Left ventricle myocardium inferior (tissue), 1 donor: Measurements from ENCODE around the gene SMCHD1. TPM values are rescaled to one million over a fixed set of nuclear protein-coding genes. Genes with fewer than 3 reads are reported as not detected.
A peak's percentile ranks its signal among the peaks of the same experiment; 100 is the strongest.
"Not testable (repeated sequence)": the region's sequence is repeated elsewhere in the genome, so short reads cannot be mapped to it uniquely, and the experiment has no call there.

Experiments
- DNase-seq: peaks from one replicate; pipeline ENCODE4 v3.0.0-alpha.2; 2020
- H3K27ac ChIP-seq: fragments of 200-600 bp; replicated peaks from 2 replicates; pipeline ENCODE4 v1.8.0; 2021
- H3K27me3 ChIP-seq: fragments of 200-600 bp; 2 replicates; pipeline ENCODE4 v1.8.0; 2021; ENCODE audit warnings: low read depth
- H3K36me3 ChIP-seq: fragments of 200-600 bp; 2 replicates; pipeline ENCODE4 v1.8.0; 2021
- H3K4me1 ChIP-seq: fragments of 200-600 bp; 2 replicates; pipeline ENCODE4 v1.8.0; 2021
- H3K4me3 ChIP-seq: fragments of 200-600 bp; 2 replicates; pipeline ENCODE4 v1.8.0; 2021; ENCODE audit warnings: mild to moderate bottlenecking, moderate library complexity
- H3K9me3 ChIP-seq: fragments of 200-600 bp; replicated peaks from 2 replicates; pipeline ENCODE4 v1.8.0; 2021
- CTCF ChIP-seq: fragments of 200-600 bp; IDR thresholded peaks from 2 replicates; pipeline ENCODE4 v1.8.0; 2021; ENCODE audit warnings: antibody characterized with exemption, mild to moderate bottlenecking, borderline replicate concordance
- intact Hi-C: fragments of 100-400 bp; cut with micrococcal nuclease; formaldehyde crosslinking; loops from one replicate; pipeline ENCODE4 v1.11.0; 2022
- total RNA-seq: library from RNA; stranded (reverse); fragmentation: NEBNext Ultra II Directional; extraction: Animal tissue kit (Norgen Biotek cat#: 25700); gene quantifications from one replicate; pipeline ENCODE4 v1.2.1, GENCODE V29; 2021
- donor health status: DM: no; HTN: yes; CAD: no; lungs with severe emphysema.

Gene SMCHD1
- total RNA-seq, 1 donor from 2014 or later = 26.6 TPM

- peak overlapping the region; percentile 75 for H3K4me3 ChIP-seq
- H3K36me3 ChIP-seq = no peaks in the 10 kb centered on the region
- TF ChIP-seq CTCF = peak; percentile 36
- peaks cover 26% of the 10 kb centered on the region for H3K4me1 ChIP-seq
- peaks cover 70% of the 10 kb centered on the region for H3K27me3 ChIP-seq
- no peaks in the 10 kb centered on the region for H3K9me3 ChIP-seq
- DNase-seq = peak; percentile 42
- peak overlapping the region; percentile 80 for H3K27ac ChIP-seq
- intact Hi-C loops = no loop called here
These were observed 192.1 kb downstream of the SMCHD1 start for GRCh38 chr18:2847317-2848246.

- no peaks in the 10 kb centered on the region for H3K36me3 ChIP-seq
- H3K4me1 ChIP-seq = peaks cover 26% of the 10 kb centered on the region
- TF ChIP-seq CTCF = no peak
- H3K27ac ChIP-seq = peak overlapping the region; percentile 80
- peak overlapping the region; percentile 75 for H3K4me3 ChIP-seq
- intact Hi-C loops = no loop called here
- no peak for DNase-seq
- peaks cover 70% of the 10 kb centered on the region for H3K27me3 ChIP-seq
- H3K9me3 ChIP-seq = no peaks in the 10 kb centered on the region
These were observed 193.0 kb downstream of the SMCHD1 start for GRCh38 chr18:2848247-2849246.

GRCh38 chr18:2850816-2851215 lies 195.3 kb downstream of the SMCHD1 start:
- Histone ChIP-seq H3K36me3 (no peaks in the 10 kb centered on the region), H3K27me3 (peaks cover 55% of the 10 kb centered on the region), H3K9me3 (no peaks in the 10 kb centered on the region), H3K4me3 (no peak overlapping the region), H3K4me1 (peaks cover 38% of the 10 kb centered on the region), H3K27ac (no peak overlapping the region)
- no peak for DNase-seq
- no peak for TF ChIP-seq CTCF
- intact Hi-C loops = no loop called here

- H3K36me3 ChIP-seq = no peaks in the 10 kb centered on the region
- H3K27ac ChIP-seq = peak overlapping the region; percentile 15
- peaks cover 45% of the 10 kb centered on the region for H3K27me3 ChIP-seq
- no peak for TF ChIP-seq CTCF
- H3K9me3 ChIP-seq = no peaks in the 10 kb centered on the region
- H3K4me1 ChIP-seq = peaks cover 36% of the 10 kb centered on the region
- DNase-seq = no peak
- H3K4me3 ChIP-seq = no peak overlapping the region
- intact Hi-C loops = no loop called here
These were observed 196.2 kb downstream of the SMCHD1 start for GRCh38 chr18:2851771-2852170.

- H3K9me3 ChIP-seq, H3K27ac ChIP-seq, H3K36me3 ChIP-seq, intact Hi-C loops, H3K4me3 ChIP-seq, DNase-seq: not testable (repeated sequence)
- peaks cover 38% of the 10 kb centered on the region for H3K27me3 ChIP-seq
- H3K4me1 ChIP-seq = peaks cover 39% of the 10 kb centered on the region
These were observed 196.9 kb downstream of the SMCHD1 start for GRCh38 chr18:2852460-2852859.
